Large intestine (tissue), 3 donors: ENCODE data around the gene RREB1. TPM values are rescaled to one million over a fixed set of nuclear protein-coding genes. Genes with fewer than 3 reads are reported as not detected.

Experiments
- DNase-seq, 2 donors: peaks; one replicate each; pipeline versions ENCODE4 v3.0.0 to v3.0.0-alpha.2; 2013
- H3K27ac ChIP-seq: one replicate; pipeline ENCODE4 v1.5.1; 2013; ENCODE audit warnings: low read length
- H3K27me3 ChIP-seq: 2 replicates; pipeline ENCODE4 v1.6.1; 2013; ENCODE audit warnings: low read length; ENCODE audit not compliant: control insufficient read depth, insufficient read depth
- H3K36me3 ChIP-seq: 2 replicates; pipeline ENCODE4 v1.6.1; 2013; ENCODE audit warnings: low read length; ENCODE audit not compliant: control insufficient read depth, insufficient read depth
- H3K4me1 ChIP-seq: one replicate; pipeline ENCODE4 v1.6.1; 2013; ENCODE audit warnings: low read length; ENCODE audit not compliant: control insufficient read depth, insufficient read depth
- H3K4me3 ChIP-seq: one replicate; pipeline ENCODE4 v1.5.1; 2013; ENCODE audit warnings: low read length
- H3K9me3 ChIP-seq: one replicate; pipeline ENCODE4 v1.6.1; 2013; ENCODE audit warnings: mild to moderate bottlenecking, low read depth, low read length, moderate library complexity; ENCODE audit not compliant: control insufficient read depth
- WGBS: methylation state at CpG from one replicate; pipeline ENCODE4 v1.1.5; 2013; ENCODE audit warnings: low lambda C conversion rate; ENCODE audit not compliant: insufficient coverage; 5-methylcytosine and 5-hydroxymethylcytosine counted together
- polyA plus RNA-seq: library from polyadenylated mRNA; unstranded; fragments of 120-200 nt; gene quantifications from one replicate; pipeline ENCODE4 v1.2.1, GENCODE V29; 2013

The RREB1 gene
- polyA plus RNA-seq, 1 donor: 33.8 TPM

- no peak for DNase-seq
- Histone ChIP-seq H3K36me3 (peaks cover 31% of the 10 kb centered on the region), H3K27ac (no peak overlapping the region), H3K4me1 (peaks cover 12% of the 10 kb centered on the region), H3K9me3 (no peaks in the 10 kb centered on the region), H3K4me3 (no peak overlapping the region), H3K27me3 (no peaks in the 10 kb centered on the region)
- no CpG with 5 or more reads among the region's 2 CpGs for WGBS
Observed at GRCh38 chr6:7124636-7125035, 16.9 kb downstream of the RREB1 start.

DNA sequence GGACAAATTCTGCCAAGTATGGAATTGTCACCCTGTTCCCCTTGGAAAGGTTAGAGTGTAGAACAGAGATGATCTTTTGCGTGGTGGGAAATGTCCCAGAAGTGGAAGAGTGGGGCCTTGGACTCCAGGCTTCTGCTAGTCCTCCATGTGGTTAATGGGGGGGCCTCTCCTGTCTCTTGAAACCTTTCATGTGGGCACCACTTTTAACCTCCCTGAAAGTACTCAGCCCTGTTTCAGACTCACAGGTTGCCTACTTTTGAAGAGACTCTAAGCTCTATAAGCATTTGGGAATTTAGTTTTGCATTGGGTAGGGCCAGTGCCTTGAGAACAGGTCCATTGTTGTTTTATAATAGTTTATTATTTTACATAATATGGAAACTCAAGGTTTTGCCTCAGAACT, 17.5 kb downstream of the RREB1 start:
- peaks cover 14% of the 10 kb centered on the region for H3K4me1 ChIP-seq
- no peaks in the 10 kb centered on the region for H3K9me3 ChIP-seq
- no peak overlapping the region for H3K4me3 ChIP-seq
- peaks cover 28% of the 10 kb centered on the region for H3K36me3 ChIP-seq
- H3K27me3 ChIP-seq: no peaks in the 10 kb centered on the region
- WGBS: no CpG with 5 or more reads among the region's 1 CpG
- DNase-seq: no peak
- no peak overlapping the region for H3K27ac ChIP-seq

GRCh38 chr6:7126754-7127153, 19.0 kb downstream of the RREB1 start:
- H3K36me3 ChIP-seq: peaks cover 26% of the 10 kb centered on the region
- no peaks in the 10 kb centered on the region for H3K9me3 ChIP-seq
- peaks cover 14% of the 10 kb centered on the region for H3K4me1 ChIP-seq
- no peak for DNase-seq
- 73% methylated on average over 2 of the region's 4 CpGs for whole genome bisulfite sequencing
- H3K4me3 ChIP-seq: no peak overlapping the region
- H3K27ac ChIP-seq: no peak overlapping the region
- H3K27me3 ChIP-seq: no peaks in the 10 kb centered on the region

DNA sequence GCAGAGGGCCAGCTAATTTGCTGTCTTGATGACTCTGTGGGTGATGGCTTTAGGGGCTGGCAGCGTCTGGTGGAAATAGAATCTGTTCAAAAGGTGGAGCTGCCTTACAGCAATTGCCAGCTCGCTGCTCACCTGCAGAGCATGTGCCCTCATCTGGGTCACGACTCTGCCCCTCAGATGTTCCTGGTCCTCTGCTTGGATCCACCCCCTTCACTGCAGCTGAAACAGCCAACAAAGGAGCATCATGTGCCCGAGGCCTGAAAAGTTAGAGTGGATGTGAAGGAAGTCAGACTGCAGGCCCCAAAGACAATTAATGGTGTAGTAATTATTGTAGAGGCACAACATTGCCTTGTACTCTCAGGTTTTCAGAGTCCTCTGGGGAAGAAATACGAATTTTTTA, 19.9 kb downstream of the RREB1 start:
- DNase-seq: no peak
- H3K4me1 ChIP-seq: peaks cover 15% of the 10 kb centered on the region
- WGBS: no CpG with 5 or more reads among the region's 5 CpGs

DNA sequence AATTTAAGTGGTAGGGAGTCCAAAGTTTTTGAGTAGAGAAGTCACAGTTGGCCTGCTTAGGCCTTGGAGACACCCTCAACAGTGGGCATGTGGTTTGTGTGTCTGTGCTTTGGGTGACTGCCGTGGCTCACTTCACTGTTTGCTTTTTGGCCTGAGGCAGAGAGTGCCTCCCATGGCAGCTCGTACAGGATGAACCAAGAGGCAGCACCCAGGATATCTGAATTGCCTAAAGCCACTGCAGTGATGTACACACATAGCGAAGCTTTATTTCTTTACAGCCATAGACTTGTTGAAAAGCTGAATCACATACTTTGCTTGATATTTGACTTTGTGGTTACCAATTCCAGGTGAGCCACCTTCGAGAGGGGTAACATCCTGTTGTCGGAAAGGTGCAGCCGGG, 21.6 kb downstream of the RREB1 start:
- Histone ChIP-seq H3K36me3 (peaks cover 15% of the 10 kb centered on the region), H3K4me1 (peaks cover 20% of the 10 kb centered on the region), H3K9me3 (no peaks in the 10 kb centered on the region), H3K27me3 (no peaks in the 10 kb centered on the region), H3K27ac (no peak overlapping the region), H3K4me3 (no peak overlapping the region)
- DNase-seq: no peak
- WGBS: no CpG with 5 or more reads among the region's 6 CpGs

More for the DNA sequence above, 19.9 kb downstream of the RREB1 start:
- H3K27ac ChIP-seq: no peak overlapping the region
- H3K27me3 ChIP-seq: no peaks in the 10 kb centered on the region
- H3K9me3 ChIP-seq: no peaks in the 10 kb centered on the region
- H3K36me3 ChIP-seq: peaks cover 18% of the 10 kb centered on the region
- H3K4me3 ChIP-seq: no peak overlapping the region

GRCh38 chr6:7129784-7130569, 22.2 kb downstream of the RREB1 start:
- Histone ChIP-seq H3K4me3 (no peak overlapping the region), H3K27ac (peak overlapping the region; percentile 7), H3K27me3 (no peaks in the 10 kb centered on the region), H3K4me1 (peaks cover 17% of the 10 kb centered on the region), H3K9me3 (no peaks in the 10 kb centered on the region), H3K36me3 (peaks cover 11% of the 10 kb centered on the region)
- no CpG with 5 or more reads among the region's 9 CpGs for WGBS
- peak in 1 of 2 donors; percentile 34 for DNase-seq

DNA sequence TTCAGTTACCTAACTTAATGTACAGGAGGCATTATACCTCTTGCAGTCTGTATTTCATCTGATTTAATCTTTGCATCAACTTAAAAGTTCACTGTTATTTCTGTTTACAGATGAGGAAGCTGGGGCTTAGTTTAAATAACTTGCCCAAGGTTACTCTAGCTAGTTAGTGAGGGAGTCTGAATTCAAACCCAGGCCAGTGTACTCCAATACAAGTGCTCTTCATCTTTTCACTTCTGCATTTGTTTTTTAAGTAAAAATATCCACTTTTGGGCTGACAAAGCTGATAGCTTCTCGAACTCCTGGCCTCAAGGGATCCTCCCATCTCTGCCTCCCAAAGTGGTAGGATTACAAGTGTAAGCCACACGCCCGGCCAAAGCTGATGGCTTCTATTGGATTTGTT, 23.6 kb downstream of the RREB1 start:
- peaks cover 15% of the 10 kb centered on the region for H3K4me1 ChIP-seq
- DNase-seq: no peak
- WGBS: no CpG with 5 or more reads among the region's 3 CpGs
- peaks cover 4% of the 10 kb centered on the region for H3K36me3 ChIP-seq
- H3K4me3 ChIP-seq: no peak overlapping the region
- no peaks in the 10 kb centered on the region for H3K9me3 ChIP-seq
- H3K27ac ChIP-seq: no peak overlapping the region
- H3K27me3 ChIP-seq: no peaks in the 10 kb centered on the region

DNA sequence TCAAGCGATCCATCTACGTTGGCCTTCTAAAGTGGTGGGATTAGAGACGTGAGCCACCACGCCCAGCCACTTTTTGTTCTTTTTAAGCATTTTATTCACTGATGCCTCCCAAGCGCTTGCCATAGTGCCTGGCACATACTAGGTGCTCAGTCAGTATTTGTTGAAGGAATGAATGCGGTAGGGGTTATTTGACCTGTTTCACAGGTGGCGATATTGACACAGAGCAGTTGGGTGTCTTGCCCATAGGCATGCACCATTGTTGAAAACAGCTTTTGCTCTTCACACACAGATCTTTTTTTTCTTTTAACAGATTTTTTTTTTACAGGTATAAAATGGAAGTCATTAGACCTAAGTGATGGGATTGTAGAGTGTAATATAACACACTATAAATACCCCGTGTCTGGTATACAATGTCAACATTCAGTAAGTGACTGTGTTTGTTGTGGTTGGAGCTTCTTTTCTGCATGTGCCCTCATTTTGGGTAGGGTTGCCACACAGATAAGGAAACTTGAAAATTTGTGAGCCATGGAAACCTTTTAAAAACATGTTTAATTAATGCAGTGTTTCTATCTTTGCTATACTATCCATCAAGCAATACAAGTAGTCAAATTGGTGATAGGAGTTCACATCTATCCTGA, 24.8 kb downstream of the RREB1 start:
- DNase-seq: no peak
- WGBS: no CpG with 5 or more reads among the region's 8 CpGs
- no peak overlapping the region for H3K27ac ChIP-seq
- H3K9me3 ChIP-seq: no peaks in the 10 kb centered on the region
- H3K4me1 ChIP-seq: peaks cover 26% of the 10 kb centered on the region
- no peak overlapping the region for H3K4me3 ChIP-seq
- no peaks in the 10 kb centered on the region for H3K27me3 ChIP-seq
- no peaks in the 10 kb centered on the region for H3K36me3 ChIP-seq

- H3K4me1 ChIP-seq: peaks cover 38% of the 10 kb centered on the region
- no peak overlapping the region for H3K4me3 ChIP-seq
- H3K36me3 ChIP-seq: no peaks in the 10 kb centered on the region
- H3K9me3 ChIP-seq: no peaks in the 10 kb centered on the region
- no peaks in the 10 kb centered on the region for H3K27me3 ChIP-seq
- DNase-seq: no peak
- no peak overlapping the region for H3K27ac ChIP-seq
- WGBS: 73% methylated on average over 3 of the region's 4 CpGs
Observed at GRCh38 chr6:7134999-7135745, 27.4 kb downstream of the RREB1 start.

GRCh38 chr6:7135755-7136154, 28.0 kb downstream of the RREB1 start:
- Histone ChIP-seq H3K9me3 (no peaks in the 10 kb centered on the region), H3K36me3 (no peaks in the 10 kb centered on the region), H3K4me3 (no peak overlapping the region), H3K4me1 (peaks cover 43% of the 10 kb centered on the region), H3K27me3 (no peaks in the 10 kb centered on the region), H3K27ac (no peak overlapping the region)
- DNase-seq: no peak
